ENCODE measurements around the gene ARIH2.
"Not testable (repeated sequence)": the region's sequence is repeated elsewhere in the genome, so short reads cannot be mapped to it uniquely, and the experiment has no call there.

Gene ARIH2

GRCh38 chr3:48896936-48897335, 21.7 kb upstream of the ARIH2 start:
- Histone ChIP-seq H3K27me3 (ENCODE audit: control insufficient read depth in 5 of 5, insufficient read depth in 4 of 5, low read length in 5 of 5) (no peaks in the 10 kb centered on the region), H3K4me3 (ENCODE audit: low read depth in 1 of 5, low read length in 5 of 5) (peak overlapping the region in 1 of 5 donors; percentile 35), H3K36me3 (ENCODE audit: control insufficient read depth in 5 of 5, insufficient read depth in 5 of 5, low read length in 5 of 5) (peaks cover 0 to 3% (median under 1%) of the 10 kb centered on the region in 5 donors), H3K9me3 (ENCODE audit: control insufficient read depth in 5 of 5, low read length in 5 of 5) (no peaks in the 10 kb centered on the region), H3K4me1 (ENCODE audit: control insufficient read depth in 5 of 5, insufficient read depth in 5 of 5, low read length in 5 of 5) (peaks cover 6 to 31% (median 25%) of the 10 kb centered on the region in 5 donors), H3K9ac (ENCODE audit: low read length in 5 of 5) (peak overlapping the region in 3 of 5 donors; percentile 30 to 60 (median 31)), H3K27ac (ENCODE audit: low read depth, low read length) (peak overlapping the region; percentile 30)

GRCh38 chr3:48897460-48898376, 20.9 kb upstream of the ARIH2 start:
- no peaks in the 10 kb centered on the region for H3K27me3 ChIP-seq (ENCODE audit: control insufficient read depth in 5 of 5, insufficient read depth in 4 of 5, low read length in 5 of 5)
- H3K36me3 ChIP-seq (ENCODE audit: control insufficient read depth in 5 of 5, insufficient read depth in 5 of 5, low read length in 5 of 5) = no peaks in the 10 kb centered on the region
- H3K4me1 ChIP-seq (ENCODE audit: control insufficient read depth in 5 of 5, insufficient read depth in 5 of 5, low read length in 5 of 5) = peaks cover 6 to 31% (median 25%) of the 10 kb centered on the region in 5 donors
- peak overlapping the region; percentile 75 for H3K27ac ChIP-seq (ENCODE audit: low read depth, low read length)
- H3K9ac ChIP-seq (ENCODE audit: low read length in 5 of 5) = peak overlapping the region; percentile 71 to 89 (median 81)
- H3K9me3 ChIP-seq (ENCODE audit: control insufficient read depth in 5 of 5, low read length in 5 of 5) = no peaks in the 10 kb centered on the region
- H3K4me3 ChIP-seq (ENCODE audit: low read depth in 1 of 5, low read length in 5 of 5) = peak overlapping the region; percentile 66 to 87 (median 86)

- Histone ChIP-seq H3K9ac (ENCODE audit: low read length in 5 of 5) (peak within 1 kb of the TSS; percentile 71 to 89 (median 81)), H3K36me3 (ENCODE audit: control insufficient read depth in 5 of 5, insufficient read depth in 5 of 5, low read length in 5 of 5) (no peaks in the 10 kb centered on the region), H3K27me3 (ENCODE audit: control insufficient read depth in 5 of 5, insufficient read depth in 4 of 5, low read length in 5 of 5) (no peaks in the 10 kb centered on the region), H3K27ac (ENCODE audit: low read depth, low read length) (peak within 1 kb of the TSS; percentile 75), H3K9me3 (ENCODE audit: control insufficient read depth in 5 of 5, low read length in 5 of 5) (no peaks in the 10 kb centered on the region), H3K4me3 (ENCODE audit: low read depth in 1 of 5, low read length in 5 of 5) (peak within 1 kb of the TSS; percentile 66 to 87 (median 86)), H3K4me1 (ENCODE audit: control insufficient read depth in 5 of 5, insufficient read depth in 5 of 5, low read length in 5 of 5) (peaks cover 6 to 31% (median 25%) of the 10 kb centered on the region in 5 donors)
Measured at GRCh38 chr3:48898383-48899234, 20.0 kb upstream of the ARIH2 start, which contains the start of gene SLC25A20. TSS of gene SLC25A20 (minus strand) at chr3:48898882. CDS start at chr3:48898794, 88 bp downstream.

GRCh38 chr3:48899273-48899672, 19.4 kb upstream of the ARIH2 start:
- H3K4me1 ChIP-seq (ENCODE audit: control insufficient read depth in 5 of 5, insufficient read depth in 5 of 5, low read length in 5 of 5) = peaks cover 6 to 31% (median 25%) of the 10 kb centered on the region in 5 donors
- H3K4me3 ChIP-seq (ENCODE audit: low read depth in 1 of 5, low read length in 5 of 5) = peak overlapping the region in 4 of 5 donors; percentile 58 to 87 (median 84)
- H3K27me3 ChIP-seq (ENCODE audit: control insufficient read depth in 5 of 5, insufficient read depth in 4 of 5, low read length in 5 of 5) = no peaks in the 10 kb centered on the region
- peak overlapping the region in 2 of 5 donors; percentile 11 to 43 for H3K9ac ChIP-seq (ENCODE audit: low read length in 5 of 5)
- no peaks in the 10 kb centered on the region for H3K36me3 ChIP-seq (ENCODE audit: control insufficient read depth in 5 of 5, insufficient read depth in 5 of 5, low read length in 5 of 5)
- peak overlapping the region; percentile 75 for H3K27ac ChIP-seq (ENCODE audit: low read depth, low read length)
- H3K9me3 ChIP-seq (ENCODE audit: control insufficient read depth in 5 of 5, low read length in 5 of 5) = no peaks in the 10 kb centered on the region

- H3K9ac ChIP-seq (ENCODE audit: low read length in 5 of 5); H3K4me3 ChIP-seq (ENCODE audit: low read depth in 1 of 5, low read length in 5 of 5); H3K4me1 ChIP-seq (ENCODE audit: control insufficient read depth in 5 of 5, insufficient read depth in 5 of 5, low read length in 5 of 5); H3K27ac ChIP-seq (ENCODE audit: low read depth, low read length); H3K36me3 ChIP-seq (ENCODE audit: control insufficient read depth in 5 of 5, insufficient read depth in 5 of 5, low read length in 5 of 5); H3K9me3 ChIP-seq (ENCODE audit: control insufficient read depth in 5 of 5, low read length in 5 of 5); H3K27me3 ChIP-seq (ENCODE audit: control insufficient read depth in 5 of 5, insufficient read depth in 4 of 5, low read length in 5 of 5): not testable (repeated sequence)
Measured at GRCh38 chr3:48907026-48907425, 11.6 kb upstream of the ARIH2 start.

GRCh38 chr3:48915296-48915695, 3.3 kb upstream of the ARIH2 start:
- Histone ChIP-seq H3K4me3 (ENCODE audit: low read depth in 1 of 5, low read length in 5 of 5) (no peak overlapping the region), H3K27ac (ENCODE audit: low read depth, low read length) (no peak overlapping the region), H3K27me3 (ENCODE audit: control insufficient read depth in 5 of 5, insufficient read depth in 4 of 5, low read length in 5 of 5) (no peaks in the 10 kb centered on the region), H3K9ac (ENCODE audit: low read length in 5 of 5) (no peak overlapping the region), H3K9me3 (ENCODE audit: control insufficient read depth in 5 of 5, low read length in 5 of 5) (no peaks in the 10 kb centered on the region), H3K4me1 (ENCODE audit: control insufficient read depth in 5 of 5, insufficient read depth in 5 of 5, low read length in 5 of 5) (peaks cover 0 to 23% (median 18%) of the 10 kb centered on the region in 5 donors), H3K36me3 (ENCODE audit: control insufficient read depth in 5 of 5, insufficient read depth in 5 of 5, low read length in 5 of 5) (no peaks in the 10 kb centered on the region)

- peak overlapping the region; percentile 85 to 96 (median 91) for H3K9ac ChIP-seq (ENCODE audit: low read length in 5 of 5)
- peaks cover 0 to 14% (median 7%) of the 10 kb centered on the region in 5 donors for H3K36me3 ChIP-seq (ENCODE audit: control insufficient read depth in 5 of 5, insufficient read depth in 5 of 5, low read length in 5 of 5)
Measured at GRCh38 chr3:48919215-48920138, 835 bp downstream of the ARIH2 start.

GRCh38 chr3:48926425-48927392, 8.1 kb downstream of the ARIH2 start:
- H3K9me3 ChIP-seq (ENCODE audit: control insufficient read depth in 5 of 5, low read length in 5 of 5) = no peaks in the 10 kb centered on the region
- H3K27me3 ChIP-seq (ENCODE audit: control insufficient read depth in 5 of 5, insufficient read depth in 4 of 5, low read length in 5 of 5) = no peaks in the 10 kb centered on the region
- peak overlapping the region; percentile 58 for H3K27ac ChIP-seq (ENCODE audit: low read depth, low read length)
- no peak overlapping the region for H3K9ac ChIP-seq (ENCODE audit: low read length in 5 of 5)
- H3K36me3 ChIP-seq (ENCODE audit: control insufficient read depth in 5 of 5, insufficient read depth in 5 of 5, low read length in 5 of 5) = peaks cover 10 to 52% (median 25%) of the 10 kb centered on the region in 5 donors
- H3K4me3 ChIP-seq (ENCODE audit: low read depth in 1 of 5, low read length in 5 of 5) = no peak overlapping the region
- peaks cover 0 to 40% (median 35%) of the 10 kb centered on the region in 5 donors for H3K4me1 ChIP-seq (ENCODE audit: control insufficient read depth in 5 of 5, insufficient read depth in 5 of 5, low read length in 5 of 5)

More at GRCh38 chr3:48919215-48920138, 835 bp downstream of the ARIH2 start:
- peak overlapping the region; percentile 96 for H3K27ac ChIP-seq (ENCODE audit: low read depth, low read length)
- H3K4me1 ChIP-seq (ENCODE audit: control insufficient read depth in 5 of 5, insufficient read depth in 5 of 5, low read length in 5 of 5) = peaks cover 0 to 27% (median 26%) of the 10 kb centered on the region in 5 donors
- H3K9me3 ChIP-seq (ENCODE audit: control insufficient read depth in 5 of 5, low read length in 5 of 5) = no peaks in the 10 kb centered on the region
- peak overlapping the region; percentile 78 to 96 (median 86) for H3K4me3 ChIP-seq (ENCODE audit: low read depth in 1 of 5, low read length in 5 of 5)
- no peaks in the 10 kb centered on the region for H3K27me3 ChIP-seq (ENCODE audit: control insufficient read depth in 5 of 5, insufficient read depth in 4 of 5, low read length in 5 of 5)

All from subcutaneous abdominal adipose tissue (tissue), 5 donors.